GM10248 (cell line): ENCODE measurements around the gene TMEM269.

Source experiments
- CTCF ChIA-PET: fragments of 300-600 bp; sonication (Branson Sonifier 250); formaldehyde crosslinking; extraction: SDS; loops from one replicate; lab custom pipeline; 2021; ENCODE audit warnings: antibody characterized with exemption; lab: Yijun Ruan, JAX
- POLR2A ChIA-PET: fragments of 350-650 bp; sonication (Branson Sonifier 250); formaldehyde crosslinking; extraction: SDS; loops from one replicate; lab custom pipeline; 2020; ENCODE audit warnings: antibody characterized with exemption; lab: Yijun Ruan, JAX
- DNase-seq: peaks from one replicate; pipeline ENCODE4 v3.0.0; 2012; ENCODE audit errors: extremely low spot score
- TF ChIP-seq, protein P1 (sequence below): IDR thresholded peaks from 2 replicates; pipeline ENCODE4 v1.5.1; 2012; ENCODE audit warnings: mild to moderate bottlenecking, low read depth; ENCODE audit errors: extremely low read depth, missing control alignments, control extremely low read depth

Gene TMEM269

DNA sequence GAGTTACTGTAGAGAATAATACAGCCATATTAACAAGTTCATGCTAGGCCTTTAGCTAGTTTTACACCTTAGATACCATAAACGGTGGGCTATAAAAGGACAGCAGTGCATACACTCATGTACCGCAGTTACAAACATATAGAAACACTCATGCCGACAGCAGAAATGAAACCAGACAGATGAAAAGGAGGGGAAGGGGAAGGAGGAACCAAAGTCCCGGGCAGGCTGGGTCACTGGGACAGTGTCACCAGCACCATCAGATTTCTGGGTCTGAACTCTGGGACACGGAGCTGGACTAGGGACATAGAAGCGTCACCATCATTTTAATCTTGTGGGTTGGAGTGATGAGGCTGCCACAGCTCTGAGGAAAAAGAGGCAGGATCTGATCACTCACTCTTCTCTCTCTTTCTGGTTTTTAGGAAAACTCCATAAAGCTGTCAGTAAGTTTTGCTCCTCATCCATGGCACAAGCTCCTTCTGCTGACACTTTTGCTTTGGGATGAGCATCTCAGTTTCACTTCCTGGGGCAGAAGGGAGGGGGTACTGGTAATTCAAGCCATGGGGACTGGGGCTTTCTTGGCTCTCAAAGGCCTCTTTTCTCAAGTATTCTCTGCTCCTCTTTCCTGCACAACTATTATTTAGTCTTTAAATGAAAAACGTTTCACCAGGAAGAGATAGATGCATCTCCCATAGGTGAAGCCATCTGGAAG is 53.8 kb downstream of the TMEM269 start:
- DNase-seq = no peak
- CTCF ChIA-PET = interaction anchor here (0.8 to 1.9 kb wide), 7 partner anchors 8 to 235 kb away, joined by 3 to 6 read pairs (median 3); partner anchors contain the start of gene ZNF691
- TF ChIP-seq, protein P1, sequence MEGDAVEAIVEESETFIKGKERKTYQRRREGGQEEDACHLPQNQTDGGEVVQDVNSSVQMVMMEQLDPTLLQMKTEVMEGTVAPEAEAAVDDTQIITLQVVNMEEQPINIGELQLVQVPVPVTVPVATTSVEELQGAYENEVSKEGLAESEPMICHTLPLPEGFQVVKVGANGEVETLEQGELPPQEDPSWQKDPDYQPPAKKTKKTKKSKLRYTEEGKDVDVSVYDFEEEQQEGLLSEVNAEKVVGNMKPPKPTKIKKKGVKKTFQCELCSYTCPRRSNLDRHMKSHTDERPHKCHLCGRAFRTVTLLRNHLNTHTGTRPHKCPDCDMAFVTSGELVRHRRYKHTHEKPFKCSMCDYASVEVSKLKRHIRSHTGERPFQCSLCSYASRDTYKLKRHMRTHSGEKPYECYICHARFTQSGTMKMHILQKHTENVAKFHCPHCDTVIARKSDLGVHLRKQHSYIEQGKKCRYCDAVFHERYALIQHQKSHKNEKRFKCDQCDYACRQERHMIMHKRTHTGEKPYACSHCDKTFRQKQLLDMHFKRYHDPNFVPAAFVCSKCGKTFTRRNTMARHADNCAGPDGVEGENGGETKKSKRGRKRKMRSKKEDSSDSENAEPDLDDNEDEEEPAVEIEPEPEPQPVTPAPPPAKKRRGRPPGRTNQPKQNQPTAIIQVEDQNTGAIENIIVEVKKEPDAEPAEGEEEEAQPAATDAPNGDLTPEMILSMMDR = no peak
- POLR2A ChIA-PET = interaction anchor here (1.5 kb wide), 1 partner anchor 21 kb away, joined by 3 read pairs; the partner anchor contains the start of genes ERMAP and SVBP

DNA sequence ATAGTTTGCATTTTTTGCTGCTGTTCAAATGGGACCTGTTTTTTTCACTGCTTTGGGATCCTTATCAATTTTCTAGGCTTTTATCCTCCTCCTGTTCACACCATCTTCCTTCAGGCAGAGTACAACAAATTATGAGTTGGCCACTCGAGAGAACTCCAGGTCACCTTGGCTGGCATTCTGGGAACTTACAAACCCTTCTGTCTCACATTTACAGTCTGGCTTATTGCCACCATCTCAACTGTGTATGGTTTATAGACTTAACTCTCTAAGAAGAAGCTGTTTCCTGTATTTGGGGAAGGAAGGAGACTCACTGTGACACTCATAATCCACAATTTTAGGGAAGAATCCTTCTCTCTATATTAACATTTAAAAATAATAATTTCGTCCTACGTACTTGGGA is 56.2 kb downstream of the TMEM269 start:
- DNase-seq = no peak
- ChIA-PET CTCF (interaction anchor here (1.6 to 1.9 kb wide), 2 partner anchors 8 to 12 kb away, joined by 4 to 6 read pairs; no protein-coding TSS in a partner anchor), POLR2A (no interaction called here)
- TF ChIP-seq, protein P1 = no peak

DNA sequence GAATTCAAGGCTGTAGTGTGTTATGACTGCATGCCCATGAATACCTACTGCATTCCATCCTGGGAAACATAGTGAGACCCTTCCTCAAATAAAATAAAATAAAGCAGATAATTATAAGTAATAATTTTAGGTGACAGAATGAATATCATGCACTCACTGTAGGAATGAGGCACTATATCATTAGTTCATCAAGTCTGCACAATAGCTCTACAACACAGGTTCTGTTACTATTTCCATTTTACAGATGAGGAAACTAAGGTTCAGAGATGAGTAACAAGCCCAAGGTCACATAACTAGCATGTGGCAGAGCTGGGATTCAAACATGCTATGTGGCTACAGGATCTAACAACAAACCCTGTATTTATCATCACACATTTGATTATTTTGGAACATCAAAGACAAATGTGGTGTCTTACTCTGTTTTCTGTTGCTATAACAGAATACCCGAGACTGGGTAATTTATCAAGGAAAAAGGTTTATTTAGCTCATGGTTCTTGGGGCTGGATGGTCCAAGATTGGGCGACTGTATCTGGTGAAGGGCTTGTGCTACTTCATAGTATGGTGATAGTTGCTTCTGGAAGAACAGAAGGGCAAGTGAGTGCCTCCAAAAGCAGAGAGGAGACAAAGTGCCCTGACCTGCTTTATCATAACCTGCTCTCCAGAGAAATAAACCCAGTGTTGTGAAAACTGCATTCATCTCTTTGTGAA is 56.8 kb downstream of the TMEM269 start:
- CTCF ChIA-PET = interaction anchor here (1.6 to 1.9 kb wide), 2 partner anchors 7 to 13 kb away, joined by 4 to 6 read pairs; no protein-coding TSS in a partner anchor
- TF ChIP-seq, protein P1 = no peak
- DNase-seq = no peak
- POLR2A ChIA-PET = no interaction called here

DNA sequence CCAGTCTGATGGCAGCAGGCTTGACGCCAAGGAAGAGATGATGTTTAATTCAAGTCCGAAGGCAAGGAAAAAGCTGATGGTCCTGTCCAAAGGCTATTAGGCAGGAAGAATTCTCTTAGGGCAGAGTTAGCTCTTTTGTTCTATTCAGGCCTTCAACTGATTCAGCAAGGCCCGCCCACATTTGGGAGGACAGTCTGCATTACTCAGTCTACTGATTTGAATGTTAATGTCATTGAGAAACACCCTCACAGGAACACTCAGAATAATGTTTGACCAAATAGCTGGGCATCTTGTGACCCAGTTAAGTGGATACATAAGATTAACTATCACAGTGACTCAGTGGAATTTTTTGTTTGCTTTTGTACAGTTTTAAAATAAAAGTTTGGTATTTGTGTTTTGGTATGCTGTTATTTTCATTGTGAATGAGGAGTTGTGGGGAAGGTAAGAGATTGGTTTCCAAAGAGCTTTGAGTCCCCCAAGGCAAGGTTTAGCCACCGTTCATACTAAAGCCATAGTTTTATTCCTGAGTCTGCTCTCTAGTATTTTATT is 59.9 kb downstream of the TMEM269 start:
- DNase-seq = no peak
- CTCF ChIA-PET = no interaction called here
- TF ChIP-seq, protein P1 = no peak
- POLR2A ChIA-PET = no interaction called here

DNA sequence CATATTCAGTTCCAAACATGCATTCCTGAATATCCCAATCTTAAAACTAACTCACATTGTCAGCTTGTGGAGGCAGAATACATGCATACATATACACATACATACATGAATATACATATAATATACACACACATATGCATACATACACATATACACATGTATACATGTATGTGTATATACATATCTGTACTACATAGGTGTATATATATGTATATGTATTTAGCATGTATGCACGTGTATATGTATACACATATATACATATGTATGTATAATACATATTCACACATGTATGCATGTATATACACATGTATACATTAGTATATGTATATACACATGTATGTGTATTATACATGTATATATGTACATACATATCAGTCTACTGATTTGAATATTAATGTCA is 60.4 kb downstream of the TMEM269 start:
- ChIA-PET POLR2A (no interaction called here), CTCF (no interaction called here)
- TF ChIP-seq, protein P1 = no peak
- no peak for DNase-seq

DNA sequence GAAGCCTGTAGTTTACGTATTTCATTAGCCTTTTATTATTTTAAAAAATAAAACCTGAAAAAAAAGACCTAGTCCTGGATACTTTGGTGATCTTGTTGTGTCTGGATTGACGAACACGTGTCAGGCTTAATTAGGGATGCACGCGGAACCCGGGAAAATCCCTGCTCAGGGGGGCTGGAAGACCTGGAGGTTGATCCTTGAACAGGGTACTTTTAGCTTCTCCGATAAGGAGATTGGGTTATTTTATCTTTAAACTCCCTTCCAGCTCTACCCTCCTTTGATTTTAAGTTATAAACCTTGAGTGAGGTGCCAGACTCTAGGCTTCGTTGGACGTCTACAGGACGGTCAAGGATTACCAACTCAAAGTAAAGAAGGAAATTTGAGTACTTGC is 61.1 kb downstream of the TMEM269 start:
- CTCF ChIA-PET = interaction anchor here (0.7 to 3.3 kb wide), 19 partner anchors 8 to 268 kb away, joined by 3 to 26 read pairs (median 4); partner anchors contain the start of genes C1orf50, ERMAP, P3H1 and SVBP
- TF ChIP-seq, protein P1 = no peak

More for the DNA sequence above, 61.1 kb downstream of the TMEM269 start:
- DNase-seq = no peak
- POLR2A ChIA-PET = interaction anchor here (0.5 to 1.1 kb wide), 7 partner anchors 71 to 1265 kb away, joined by 3 to 7 read pairs (median 3); partner anchors contain the start of genes C1orf50, KDM4A and P3H1
